ENCODE data around the gene ATG10.
"Not testable (repeated sequence)": the region's sequence is repeated elsewhere in the genome, so short reads cannot be mapped to it uniquely, and the experiment has no call there.

Gene ATG10

GRCh38 chr5:82057051-82057450, 85.2 kb downstream of the ATG10 start:
- Histone ChIP-seq H3K9ac (ENCODE audit: low read length) (no peak overlapping the region), H3K4me3 (ENCODE audit: low read length) (no peak overlapping the region), H3K36me3 (ENCODE audit: control insufficient read depth, insufficient read depth, low read length, severe bottlenecking) (no peaks in the 10 kb centered on the region), H3K4me1 (ENCODE audit: control insufficient read depth, insufficient read depth, low read length) (no peaks in the 10 kb centered on the region), H3K27me3 (replicated peaks; ENCODE audit: control insufficient read depth, insufficient read depth, low read length) (no peaks in the 10 kb centered on the region), H3K9me3 (ENCODE audit: control insufficient read depth, low read length) (no peaks in the 10 kb centered on the region)
- no peak for DNase-seq (ENCODE audit: low read depth)

DNA sequence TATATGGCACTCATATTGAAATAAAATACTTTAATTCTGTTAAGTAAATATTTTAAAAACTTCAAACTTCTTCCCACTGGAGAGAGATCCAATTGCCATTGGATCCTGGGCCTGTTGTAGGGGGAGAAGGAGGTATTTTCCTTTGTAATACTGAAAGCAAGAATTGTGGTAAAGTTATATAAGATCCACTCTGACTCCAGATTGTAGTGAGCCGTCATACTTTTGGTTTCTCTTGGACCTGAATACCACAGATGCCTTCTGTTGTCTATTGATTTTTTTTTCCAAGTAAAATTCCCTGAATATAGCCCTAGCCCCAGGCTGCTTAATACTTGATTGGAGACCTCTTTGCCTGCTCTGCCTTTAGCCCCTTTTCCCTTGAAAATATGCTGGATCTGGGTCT, 86.9 kb downstream of the ATG10 start:
- no peaks in the 10 kb centered on the region for H3K9me3 ChIP-seq (ENCODE audit: control insufficient read depth, low read length)
- H3K27me3 ChIP-seq (replicated peaks; ENCODE audit: control insufficient read depth, insufficient read depth, low read length), result no peaks in the 10 kb centered on the region
- H3K4me1 ChIP-seq (ENCODE audit: control insufficient read depth, insufficient read depth, low read length), result no peaks in the 10 kb centered on the region
- no peaks in the 10 kb centered on the region for H3K36me3 ChIP-seq (ENCODE audit: control insufficient read depth, insufficient read depth, low read length, severe bottlenecking)
- H3K9ac ChIP-seq (ENCODE audit: low read length), result no peak overlapping the region
- DNase-seq (ENCODE audit: low read depth), result peak; percentile 45
- no peak overlapping the region for H3K4me3 ChIP-seq (ENCODE audit: low read length)

GRCh38 chr5:82066791-82067190, 95.0 kb downstream of the ATG10 start:
- Histone ChIP-seq H3K27me3 (replicated peaks; ENCODE audit: control insufficient read depth, insufficient read depth, low read length) (no peaks in the 10 kb centered on the region), H3K36me3 (ENCODE audit: control insufficient read depth, insufficient read depth, low read length, severe bottlenecking) (no peaks in the 10 kb centered on the region), H3K9me3 (ENCODE audit: control insufficient read depth, low read length) (no peaks in the 10 kb centered on the region), H3K4me3 (ENCODE audit: low read length) (no peak overlapping the region), H3K9ac (ENCODE audit: low read length) (no peak overlapping the region), H3K4me1 (ENCODE audit: control insufficient read depth, insufficient read depth, low read length) (peaks cover 5% of the 10 kb centered on the region)
- DNase-seq (ENCODE audit: low read depth), result no peak

- not testable (repeated sequence) for H3K9ac ChIP-seq (ENCODE audit: low read length)
Measured at GRCh38 chr5:82068042-82068441, 96.2 kb downstream of the ATG10 start.

DNA sequence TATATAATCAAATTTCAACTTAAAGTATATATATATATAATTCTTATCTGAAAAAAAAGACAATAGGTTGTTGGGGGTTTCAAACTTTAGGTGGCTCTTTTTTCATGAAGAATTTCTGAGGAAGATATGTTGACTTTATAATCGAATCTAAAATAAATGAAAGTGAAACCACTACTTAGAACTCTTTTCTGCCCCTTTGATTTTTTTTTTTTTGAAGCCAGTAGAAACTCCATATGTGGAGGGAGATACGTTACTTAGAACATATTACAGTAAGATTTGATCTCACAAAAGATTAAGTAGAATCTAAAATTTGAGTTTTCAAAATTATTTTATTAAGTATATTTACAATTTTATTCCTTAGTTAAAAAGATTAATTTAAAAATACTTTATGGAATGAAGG, 96.9 kb downstream of the ATG10 start:
- Histone ChIP-seq H3K36me3 (ENCODE audit: control insufficient read depth, insufficient read depth, low read length, severe bottlenecking) (no peaks in the 10 kb centered on the region), H3K9me3 (ENCODE audit: control insufficient read depth, low read length) (no peaks in the 10 kb centered on the region), H3K9ac (ENCODE audit: low read length) (peak overlapping the region; percentile 44), H3K27me3 (replicated peaks; ENCODE audit: control insufficient read depth, insufficient read depth, low read length) (no peaks in the 10 kb centered on the region), H3K4me3 (ENCODE audit: low read length) (peak overlapping the region; percentile 66), H3K4me1 (ENCODE audit: control insufficient read depth, insufficient read depth, low read length) (peaks cover 5% of the 10 kb centered on the region)
- DNase-seq (ENCODE audit: low read depth), result no peak

More at GRCh38 chr5:82068042-82068441, 96.2 kb downstream of the ATG10 start:
- not testable (repeated sequence) for DNase-seq (ENCODE audit: low read depth); H3K36me3 ChIP-seq (ENCODE audit: control insufficient read depth, insufficient read depth, low read length, severe bottlenecking); H3K4me1 ChIP-seq (ENCODE audit: control insufficient read depth, insufficient read depth, low read length); H3K4me3 ChIP-seq (ENCODE audit: low read length); H3K27me3 ChIP-seq (replicated peaks; ENCODE audit: control insufficient read depth, insufficient read depth, low read length); H3K9me3 ChIP-seq (ENCODE audit: control insufficient read depth, low read length)

- Histone ChIP-seq H3K4me1 (ENCODE audit: control insufficient read depth, insufficient read depth, low read length) (peaks cover 5% of the 10 kb centered on the region), H3K4me3 (ENCODE audit: low read length) (no peak overlapping the region), H3K27me3 (replicated peaks; ENCODE audit: control insufficient read depth, insufficient read depth, low read length) (no peaks in the 10 kb centered on the region), H3K9ac (ENCODE audit: low read length) (no peak overlapping the region), H3K9me3 (ENCODE audit: control insufficient read depth, low read length) (no peaks in the 10 kb centered on the region), H3K36me3 (ENCODE audit: control insufficient read depth, insufficient read depth, low read length, severe bottlenecking) (no peaks in the 10 kb centered on the region)
- no peak for DNase-seq (ENCODE audit: low read depth)
Measured at GRCh38 chr5:82072138-82072537, 100.3 kb downstream of the ATG10 start.

DNA sequence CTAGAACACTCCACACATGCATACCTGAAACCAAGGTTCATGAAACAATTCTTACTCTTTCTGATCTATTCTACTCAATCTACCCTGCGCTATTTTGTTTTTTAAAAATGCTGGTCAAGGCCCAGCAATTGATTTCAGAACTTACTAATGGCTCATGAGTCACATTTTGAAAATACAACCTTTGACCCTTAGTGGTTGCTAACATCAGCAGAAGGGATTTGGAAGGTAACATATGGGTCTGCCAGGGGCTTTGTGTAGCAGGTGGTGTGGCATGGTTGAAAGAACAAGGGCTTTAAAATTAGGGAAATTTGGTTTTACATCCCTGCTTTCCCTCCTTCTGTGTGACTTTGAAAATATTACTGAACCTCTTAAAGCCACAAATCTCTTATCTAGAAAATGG, 101.4 kb downstream of the ATG10 start:
- no peaks in the 10 kb centered on the region for H3K36me3 ChIP-seq (ENCODE audit: control insufficient read depth, insufficient read depth, low read length, severe bottlenecking)
- H3K4me1 ChIP-seq (ENCODE audit: control insufficient read depth, insufficient read depth, low read length), result peaks cover 5% of the 10 kb centered on the region
- H3K4me3 ChIP-seq (ENCODE audit: low read length), result no peak overlapping the region
- no peak overlapping the region for H3K9ac ChIP-seq (ENCODE audit: low read length)
- no peak for DNase-seq (ENCODE audit: low read depth)
- H3K27me3 ChIP-seq (replicated peaks; ENCODE audit: control insufficient read depth, insufficient read depth, low read length), result no peaks in the 10 kb centered on the region
- no peaks in the 10 kb centered on the region for H3K9me3 ChIP-seq (ENCODE audit: control insufficient read depth, low read length)

DNA sequence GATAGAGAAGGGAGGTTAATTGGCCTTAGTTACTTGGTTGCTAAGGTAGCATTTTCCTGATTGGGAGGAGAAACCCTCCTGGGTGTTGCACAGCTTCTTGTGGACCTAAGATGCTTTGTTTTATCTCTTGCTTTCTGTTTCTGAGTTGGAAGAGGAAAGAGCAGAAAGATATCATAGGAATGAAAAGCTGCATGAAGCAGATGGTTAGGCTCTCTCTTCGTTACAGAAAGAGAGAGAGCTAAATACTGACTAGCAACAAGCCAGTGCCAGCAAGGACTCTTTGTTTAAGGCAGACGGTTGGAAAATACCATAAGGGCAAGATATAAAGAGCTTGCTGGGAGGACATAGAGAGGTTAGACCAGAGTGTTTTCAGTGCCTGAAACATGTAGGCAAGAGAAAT, 103.1 kb downstream of the ATG10 start:
- Histone ChIP-seq H3K9me3 (ENCODE audit: control insufficient read depth, low read length) (no peaks in the 10 kb centered on the region), H3K9ac (ENCODE audit: low read length) (no peak overlapping the region), H3K36me3 (ENCODE audit: control insufficient read depth, insufficient read depth, low read length, severe bottlenecking) (no peaks in the 10 kb centered on the region), H3K4me1 (ENCODE audit: control insufficient read depth, insufficient read depth, low read length) (no peaks in the 10 kb centered on the region), H3K27me3 (replicated peaks; ENCODE audit: control insufficient read depth, insufficient read depth, low read length) (no peaks in the 10 kb centered on the region), H3K4me3 (ENCODE audit: low read length) (no peak overlapping the region)
- no peak for DNase-seq (ENCODE audit: low read depth)

- Histone ChIP-seq H3K4me1 (ENCODE audit: control insufficient read depth, insufficient read depth, low read length) (no peaks in the 10 kb centered on the region), H3K9ac (ENCODE audit: low read length) (no peak overlapping the region), H3K9me3 (ENCODE audit: control insufficient read depth, low read length) (no peaks in the 10 kb centered on the region), H3K27me3 (replicated peaks; ENCODE audit: control insufficient read depth, insufficient read depth, low read length) (no peaks in the 10 kb centered on the region), H3K36me3 (ENCODE audit: control insufficient read depth, insufficient read depth, low read length, severe bottlenecking) (no peaks in the 10 kb centered on the region), H3K4me3 (ENCODE audit: low read length) (no peak overlapping the region)
- DNase-seq (ENCODE audit: low read depth), result no peak
Measured at GRCh38 chr5:82077496-82077895, 105.7 kb downstream of the ATG10 start.

DNA sequence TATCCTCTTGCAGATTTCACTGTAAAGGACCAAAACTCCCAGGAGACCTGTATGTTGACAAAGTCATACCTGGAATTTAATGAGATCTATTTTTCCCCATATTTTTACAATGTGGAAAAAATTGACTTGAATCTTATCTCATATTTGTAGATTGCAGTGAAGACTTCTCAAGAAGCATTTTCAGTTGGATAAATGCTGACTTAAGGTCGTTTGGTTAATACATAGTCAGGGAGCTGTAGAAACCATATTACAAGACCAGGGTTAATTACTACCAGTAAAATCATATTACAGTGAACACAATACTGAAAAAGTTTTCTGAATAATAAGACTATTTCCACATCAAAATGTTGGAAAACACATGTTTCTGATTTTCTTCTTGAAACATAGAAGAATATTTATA, 119.8 kb downstream of the ATG10 start:
- no peaks in the 10 kb centered on the region for H3K27me3 ChIP-seq (replicated peaks; ENCODE audit: control insufficient read depth, insufficient read depth, low read length)
- H3K4me1 ChIP-seq (ENCODE audit: control insufficient read depth, insufficient read depth, low read length), result no peaks in the 10 kb centered on the region
- peak; percentile 21 for DNase-seq (ENCODE audit: low read depth)
- peaks cover 25% of the 10 kb centered on the region for H3K9me3 ChIP-seq (ENCODE audit: control insufficient read depth, low read length)
- no peak overlapping the region for H3K4me3 ChIP-seq (ENCODE audit: low read length)
- no peak overlapping the region for H3K9ac ChIP-seq (ENCODE audit: low read length)
- no peaks in the 10 kb centered on the region for H3K36me3 ChIP-seq (ENCODE audit: control insufficient read depth, insufficient read depth, low read length, severe bottlenecking)

GRCh38 chr5:82095536-82095935, 123.7 kb downstream of the ATG10 start:
- no peaks in the 10 kb centered on the region for H3K27me3 ChIP-seq (replicated peaks; ENCODE audit: control insufficient read depth, insufficient read depth, low read length)
- no peak for DNase-seq (ENCODE audit: low read depth)
- H3K4me1 ChIP-seq (ENCODE audit: control insufficient read depth, insufficient read depth, low read length), result no peaks in the 10 kb centered on the region
- H3K36me3 ChIP-seq (ENCODE audit: control insufficient read depth, insufficient read depth, low read length, severe bottlenecking), result no peaks in the 10 kb centered on the region
- H3K4me3 ChIP-seq (ENCODE audit: low read length), result no peak overlapping the region
- H3K9me3 ChIP-seq (ENCODE audit: control insufficient read depth, low read length), result peaks cover 18% of the 10 kb centered on the region
- no peak overlapping the region for H3K9ac ChIP-seq (ENCODE audit: low read length)

- H3K9me3 ChIP-seq (ENCODE audit: control insufficient read depth, low read length), result peaks cover 18% of the 10 kb centered on the region
- no peaks in the 10 kb centered on the region for H3K36me3 ChIP-seq (ENCODE audit: control insufficient read depth, insufficient read depth, low read length, severe bottlenecking)
- no peaks in the 10 kb centered on the region for H3K27me3 ChIP-seq (replicated peaks; ENCODE audit: control insufficient read depth, insufficient read depth, low read length)
- H3K4me1 ChIP-seq (ENCODE audit: control insufficient read depth, insufficient read depth, low read length), result no peaks in the 10 kb centered on the region
- no peak overlapping the region for H3K4me3 ChIP-seq (ENCODE audit: low read length)
- H3K9ac ChIP-seq (ENCODE audit: low read length), result no peak overlapping the region
- DNase-seq (ENCODE audit: low read depth), result no peak
Measured at GRCh38 chr5:82096249-82096648, 124.4 kb downstream of the ATG10 start.
